SK-N-SH (cell line): ENCODE results near the gene PSMD6. TPM values are rescaled to one million over a fixed set of nuclear protein-coding genes. Genes with fewer than 3 reads are reported as not detected.

Experiments used
- CTCF ChIA-PET: fragments of 300-600, 350-600 bp; formaldehyde crosslinking; extraction: SDS; loops from one replicate; lab custom pipeline; 2021; lab: Yijun Ruan, JAX
- POLR2A ChIA-PET: fragments of 350-600 bp; sonication (Branson Sonifier 250); formaldehyde crosslinking; extraction: SDS; loops from one replicate; lab custom pipeline; 2020; ENCODE audit warnings: antibody characterized with exemption, inconsistent platforms; lab: Yijun Ruan, JAX
- DNase-seq: peaks from one replicate; pipeline ENCODE4 v3.0.0; 2012
- H2AFZ ChIP-seq: fragments of 200-600 bp; sonication (generic); 2 replicates; pipeline ENCODE4 v1.8.1; 2016; ENCODE audit warnings: antibody characterized with exemption, mild to moderate bottlenecking, low read depth
- H3F3A ChIP-seq: fragments of 200-600 bp; sonication (generic); replicated peaks from 2 replicates; pipeline ENCODE3; 2016; ENCODE audit warnings: antibody characterized with exemption, mild to moderate bottlenecking; ENCODE audit not compliant: insufficient read depth
- H3K27ac ChIP-seq, 2 experiments: fragments of 200-500 bp in 1 of 2; fragments of 200-600 bp in 1 of 2; sonication (Bioruptor generic) in 1 of 2; sonication (generic), shearing (Covaris generic) in 1 of 2; 2 replicates each; pipeline versions ENCODE4 v1.5.1 to v1.6.1; 2014 to 2016; ENCODE audit warnings: low read depth in 2 of 2, inconsistent platforms in 1 of 2, low read length in 1 of 2, mild to moderate bottlenecking in 1 of 2, mixed read lengths in 1 of 2
- H3K27me3 ChIP-seq: fragments of 200-600 bp; sonication (generic), shearing (Covaris generic); 2 replicates; pipeline ENCODE4 v1.6.1; 2016; ENCODE audit warnings: mixed run types; ENCODE audit not compliant: insufficient read depth
- H3K36me3 ChIP-seq, 2 experiments: fragments of 200-500 bp in 1 of 2; fragments of 200-600 bp in 1 of 2; sonication (Bioruptor generic) in 1 of 2; sonication (generic) in 1 of 2; replicated peaks in 1 of 2; 2 replicates each; pipeline versions ENCODE3 to v1.5.1; 2014 to 2016; ENCODE audit warnings: low read length in 1 of 2, mild to moderate bottlenecking in 1 of 2; ENCODE audit not compliant: insufficient read depth in 2 of 2, control insufficient read depth in 1 of 2
- H3K4me1 ChIP-seq, 2 experiments: fragments of 200-500 bp in 1 of 2; fragments of 200-600 bp in 1 of 2; sonication (Bioruptor generic) in 1 of 2; sonication (generic), shearing (Covaris generic) in 1 of 2; 2 replicates each; pipeline versions ENCODE4 v1.5.1 to v1.6.1; 2014 to 2016; ENCODE audit warnings: low read depth in 1 of 2, low read length in 1 of 2, mixed run types in 1 of 2; ENCODE audit not compliant: insufficient read depth in 2 of 2, control insufficient read depth in 1 of 2
- H3K4me2 ChIP-seq: fragments of 200-600 bp; sonication (generic), shearing (Covaris generic); 2 replicates; pipeline ENCODE4 v1.6.1; 2017; ENCODE audit warnings: mixed run types
- H3K4me3 ChIP-seq, 2 experiments: fragments of 200-500 bp in 1 of 2; fragments of 200-600 bp in 1 of 2; sonication (Bioruptor generic) in 1 of 2; sonication (generic), shearing (Covaris generic) in 1 of 2; 2 replicates each; pipeline versions ENCODE4 v1.5.1 to v1.8.1; 2014 to 2016; ENCODE audit warnings: low read depth in 2 of 2, inconsistent platforms in 1 of 2, low read length in 1 of 2, mild to moderate bottlenecking in 1 of 2, mixed read lengths in 1 of 2, moderate library complexity in 1 of 2
- H3K79me2 ChIP-seq: fragments of 200-600 bp; sonication (generic); 2 replicates; pipeline ENCODE4 v1.8.1; 2017; ENCODE audit warnings: mild to moderate bottlenecking; ENCODE audit not compliant: insufficient read depth
- H3K9ac ChIP-seq: fragments of 200-600 bp; sonication (generic); 2 replicates; pipeline ENCODE4 v1.6.1; 2017; ENCODE audit warnings: mixed run types
- H3K9me2 ChIP-seq: fragments of 200-600 bp; sonication (generic); 2 replicates; pipeline ENCODE4 v1.6.1; 2017; ENCODE audit warnings: mixed run types
- H3K9me3 ChIP-seq: fragments of 200-600 bp; sonication (generic); 2 replicates; pipeline ENCODE4 v1.6.1; 2017; ENCODE audit warnings: mixed run types, mild to moderate bottlenecking, moderate library complexity
- H4K20me1 ChIP-seq: fragments of 200-600 bp; sonication (generic); 2 replicates; pipeline ENCODE4 v1.6.1; 2017; ENCODE audit warnings: mild to moderate bottlenecking, mixed run types; ENCODE audit not compliant: insufficient read depth
- CTCF ChIP-seq: fragments of 200-600 bp; sonication (generic); IDR thresholded peaks from 2 replicates; pipeline ENCODE4 v1.6.1; 2017; ENCODE audit warnings: antibody characterized with exemption, mild to moderate bottlenecking, moderate library complexity
- ELF1 ChIP-seq: IDR thresholded peaks from 2 replicates; pipeline ENCODE4 v1.4.0; 2012
- EZH2phosphoT487 ChIP-seq: fragments of 200-600 bp; sonication (generic); IDR thresholded peaks from 2 replicates; pipeline ENCODE4 v1.6.1; 2017; ENCODE audit warnings: low read depth, mixed run types, mild to moderate bottlenecking, antibody characterized with exemption, moderate library complexity, borderline replicate concordance
- FOSL2 ChIP-seq: IDR thresholded peaks from 2 replicates; pipeline ENCODE4 v1.4.0; 2012; ENCODE audit warnings: low read depth, mild to moderate bottlenecking, moderate library complexity, borderline replicate concordance
- GATA2 ChIP-seq: sonication (generic); formaldehyde crosslinking; IDR thresholded peaks from 2 replicates; pipeline ENCODE4 v1.5.0; 2020; ENCODE audit warnings: mild to moderate bottlenecking, missing genetic modification reagents
- IRF3 ChIP-seq: fragments of 150-350 bp; IDR thresholded peaks from 2 replicates; pipeline ENCODE4 v1.6.1; 2016; ENCODE audit warnings: mild to moderate bottlenecking, low read depth, low read length
- MAX ChIP-seq: IDR thresholded peaks from 2 replicates; pipeline ENCODE4 v1.4.0; 2012; ENCODE audit warnings: low read depth
- MXI1 ChIP-seq: IDR thresholded peaks from 2 replicates; pipeline ENCODE4 v1.6.1; 2012; ENCODE audit warnings: mild to moderate bottlenecking, low read depth, low read length, improper control_type of control experiment
- POLR2AphosphoS5 ChIP-seq: IDR thresholded peaks from 2 replicates; pipeline ENCODE4 v1.6.1; 2012; ENCODE audit warnings: low read depth, low read length
- REST ChIP-seq: IDR thresholded peaks from 2 replicates; pipeline ENCODE4 v1.6.1; 2012; ENCODE audit warnings: mild to moderate bottlenecking, low read depth, low read length, moderate library complexity
- RFX5 ChIP-seq: IDR thresholded peaks from 2 replicates; pipeline ENCODE4 v1.6.1; 2012; ENCODE audit warnings: mild to moderate bottlenecking, improper control_type of control experiment, low read length
- TAF1 ChIP-seq: IDR thresholded peaks from 2 replicates; pipeline ENCODE4 v1.6.1; 2012; ENCODE audit warnings: low read depth, mild to moderate bottlenecking, low read length, moderate library complexity, borderline replicate concordance
- TEAD4 ChIP-seq: IDR thresholded peaks from 2 replicates; pipeline ENCODE4 v1.4.0; 2012; ENCODE audit warnings: mild to moderate bottlenecking, borderline replicate concordance; ENCODE audit not compliant: insufficient read depth
- USF1 ChIP-seq: IDR thresholded peaks from 2 replicates; pipeline ENCODE4 v1.4.0; 2012; ENCODE audit warnings: low read depth, borderline replicate concordance
- ZBTB33 ChIP-seq: IDR thresholded peaks from 2 replicates; pipeline ENCODE4 v1.4.0; 2012; ENCODE audit warnings: low read depth, borderline replicate concordance
- WGBS: methylation state at CpG from one replicate; pipeline ENCODE4 v1.1.6; 2017; ENCODE audit warnings: low lambda C conversion rate; 5-methylcytosine and 5-hydroxymethylcytosine counted together
- polyA plus RNA-seq, 3 experiments: library from polyadenylated mRNA; depleted of rRNA; stranded (reverse); fragments of >200 nt; gene quantifications; 2 replicates each; pipeline ENCODE4 v1.2.3, GENCODE V29; 2012

The PSMD6 gene
- polyA plus RNA-seq, 1 of the 3 experiments (the other 2 are of a cell fraction): 90.3 TPM

GRCh38 chr3:64029287-64029686 is 6.0 kb upstream of the PSMD6 start:
- CTCF ChIA-PET: interaction anchor here (0.9 to 7.9 kb wide), 14 partner anchors 11 to 455 kb away, joined by 3 to 84 read pairs (median 7); no protein-coding TSS in a partner anchor
- Histone ChIP-seq H3K9me2 (no peaks in the 10 kb centered on the region), H3K4me1 (peaks cover 0 to 20% of the 10 kb centered on the region in 2 experiments; a peak in 2 of 4 replicates), H3K4me2 (no peak overlapping the region), H3K9me3 (no peaks in the 10 kb centered on the region), H3F3A (peaks cover 5% of the 10 kb centered on the region), H3K27me3 (no peaks in the 10 kb centered on the region), H3K4me3 (no peak overlapping the region), H4K20me1 (no peaks in the 10 kb centered on the region), H3K36me3 (no peaks in the 10 kb centered on the region), H3K79me2 (no peaks in the 10 kb centered on the region), H3K27ac (no peak overlapping the region), H3K9ac (no peak overlapping the region), H2AFZ (no peak overlapping the region)
- no peak for TF ChIP-seq POLR2AphosphoS5
- TF ChIP-seq ZBTB33: no peak
- no peak for TF ChIP-seq EZH2phosphoT487
- no peak for TF ChIP-seq MAX
- no peak for TF ChIP-seq REST
- TF ChIP-seq TAF1: no peak
- TF ChIP-seq FOSL2: no peak
- TF ChIP-seq CTCF: no peak
- no peak for TF ChIP-seq ELF1
- no peak for TF ChIP-seq RFX5
- no peak for TF ChIP-seq USF1
- TF ChIP-seq MXI1: no peak
- TF ChIP-seq IRF3: no peak
- TF ChIP-seq GATA2 (CRISPR knock-in tag): no peak
- no peak for TF ChIP-seq TEAD4
- DNase-seq: no peak
- POLR2A ChIA-PET: no interaction called here
- WGBS: 94% methylated on average over 4 of the region's 4 CpGs
